GM12801 (cell line): ENCODE measurements around the gene MLKL.

ENCODE experiments used
- TF ChIP-seq, protein P1 (sequence below): IDR thresholded peaks from one replicate; pipeline ENCODE4 v1.5.1; 2011; ENCODE audit warnings: control low read depth; ENCODE audit not compliant: insufficient read length; ENCODE audit errors: extremely low read depth

MLKL gene

GRCh38 chr16:74738113-74738541 is 37.5 kb upstream of the MLKL start:
- TF ChIP-seq, protein P1, sequence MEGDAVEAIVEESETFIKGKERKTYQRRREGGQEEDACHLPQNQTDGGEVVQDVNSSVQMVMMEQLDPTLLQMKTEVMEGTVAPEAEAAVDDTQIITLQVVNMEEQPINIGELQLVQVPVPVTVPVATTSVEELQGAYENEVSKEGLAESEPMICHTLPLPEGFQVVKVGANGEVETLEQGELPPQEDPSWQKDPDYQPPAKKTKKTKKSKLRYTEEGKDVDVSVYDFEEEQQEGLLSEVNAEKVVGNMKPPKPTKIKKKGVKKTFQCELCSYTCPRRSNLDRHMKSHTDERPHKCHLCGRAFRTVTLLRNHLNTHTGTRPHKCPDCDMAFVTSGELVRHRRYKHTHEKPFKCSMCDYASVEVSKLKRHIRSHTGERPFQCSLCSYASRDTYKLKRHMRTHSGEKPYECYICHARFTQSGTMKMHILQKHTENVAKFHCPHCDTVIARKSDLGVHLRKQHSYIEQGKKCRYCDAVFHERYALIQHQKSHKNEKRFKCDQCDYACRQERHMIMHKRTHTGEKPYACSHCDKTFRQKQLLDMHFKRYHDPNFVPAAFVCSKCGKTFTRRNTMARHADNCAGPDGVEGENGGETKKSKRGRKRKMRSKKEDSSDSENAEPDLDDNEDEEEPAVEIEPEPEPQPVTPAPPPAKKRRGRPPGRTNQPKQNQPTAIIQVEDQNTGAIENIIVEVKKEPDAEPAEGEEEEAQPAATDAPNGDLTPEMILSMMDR = no peak

- TF ChIP-seq, protein P1 = no peak
Observed at GRCh38 chr16:74737521-74737920, 36.9 kb upstream of the MLKL start.

GRCh38 chr16:74736531-74737157 is 36.0 kb upstream of the MLKL start:
- TF ChIP-seq, protein P1 = no peak

- TF ChIP-seq, protein P1 = no peak
Observed at GRCh38 chr16:74735554-74735953, 34.9 kb upstream of the MLKL start.

DNA sequence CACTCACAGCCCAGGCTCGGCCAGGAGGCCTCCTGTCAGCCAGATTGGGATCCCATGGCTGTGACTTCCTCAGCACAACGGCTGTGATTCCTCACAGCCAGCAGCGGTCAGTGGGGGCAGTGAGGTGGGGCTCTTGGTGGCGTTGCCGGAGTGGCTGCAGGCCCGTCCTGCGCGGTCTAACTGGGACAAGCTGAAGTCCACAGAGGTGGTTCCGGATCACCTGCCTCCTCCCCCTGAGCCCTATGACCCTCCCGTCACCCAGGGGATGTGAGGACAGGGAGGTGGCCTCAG is 34.4 kb upstream of the MLKL start:
- TF ChIP-seq, protein P1 = no peak

GRCh38 chr16:74734361-74735161 is 33.9 kb upstream of the MLKL start:
- TF ChIP-seq, protein P1 = no peak

- TF ChIP-seq, protein P1 = no peak
Observed at GRCh38 chr16:74732707-74733350, 32.2 kb upstream of the MLKL start.
